Colonic mucosa (tissue), 4 donors: Measurements from ENCODE around the gene PRELP. TPM values are rescaled to one million over a fixed set of nuclear protein-coding genes. Genes with fewer than 3 reads are reported as not detected.

Experiments used
- DNase-seq: peaks from one replicate; pipeline ENCODE4 v3.0.0-alpha.2; 2020
- H3K27ac ChIP-seq: fragments of 200-600 bp; one replicate; pipeline ENCODE4 v1.8.0; 2021
- H3K27me3 ChIP-seq: fragments of 200-600 bp; one replicate; pipeline ENCODE4 v1.8.0; 2021
- H3K36me3 ChIP-seq: fragments of 200-600 bp; one replicate; pipeline ENCODE4 v1.8.0; 2021
- H3K4me1 ChIP-seq: fragments of 200-600 bp; one replicate; pipeline ENCODE4 v1.8.0; 2021; ENCODE audit warnings: mild to moderate bottlenecking
- H3K4me3 ChIP-seq: fragments of 200-600 bp; one replicate; pipeline ENCODE4 v1.8.0; 2021
- H3K9ac ChIP-seq, 2 donors: one replicate each; pipeline ENCODE4 v1.7.0; 2013; ENCODE audit warnings: control low read depth in 2 of 2, low read depth in 2 of 2, low read length in 2 of 2
- H3K9me3 ChIP-seq: fragments of 200-600 bp; one replicate; pipeline ENCODE4 v1.8.0; 2021
- CTCF ChIP-seq: fragments of 200-600 bp; IDR thresholded peaks from one replicate; pipeline ENCODE4 v1.8.0; 2022; ENCODE audit warnings: antibody characterized with exemption, mild to moderate bottlenecking
- intact Hi-C: fragments of 100-400 bp; cut with DNase I; formaldehyde crosslinking; loops from one replicate; pipeline ENCODE4 v1.14.1; 2022
- total RNA-seq, 2 donors: library from RNA; stranded (reverse); fragmentation: NEBNext Ultra II Directional in 1 of 2; extraction: Animal tissue kit (Norgen Biotek cat#: 25700) in 1 of 2; gene quantifications; one replicate each; pipeline ENCODE4 v1.2.1, GENCODE V29; 2021
- donor health status: healthy.
- donor health status: DM: no; HTN: no; CAD: no.
- donor health status: DM: no; HTN: no; CAD: no.

PRELP gene
- total RNA-seq, 2 donors from 2014 or later: 2.4 to 9.3 TPM

GRCh38 chr1:203491664-203492063 lies 16.1 kb downstream of the PRELP start:
- no peak for DNase-seq
- Histone ChIP-seq H3K27me3 (no peaks in the 10 kb centered on the region), H3K36me3 (no peaks in the 10 kb centered on the region), H3K9ac (no peak overlapping the region), H3K4me1 (peaks cover 3% of the 10 kb centered on the region), H3K27ac (no peak overlapping the region), H3K4me3 (no peak overlapping the region), H3K9me3 (no peaks in the 10 kb centered on the region)
- intact Hi-C loops: no loop called here
- TF ChIP-seq CTCF: no peak

- Histone ChIP-seq H3K4me3 (no peak overlapping the region), H3K27ac (no peak overlapping the region), H3K36me3 (no peaks in the 10 kb centered on the region), H3K9me3 (no peaks in the 10 kb centered on the region), H3K4me1 (peaks cover 3% of the 10 kb centered on the region), H3K9ac (no peak overlapping the region), H3K27me3 (no peaks in the 10 kb centered on the region)
- intact Hi-C loops: no loop called here
- no peak for DNase-seq
- TF ChIP-seq CTCF: no peak
These were observed 16.6 kb downstream of the PRELP start for GRCh38 chr1:203492082-203492747.

- intact Hi-C loops: no loop called here
- TF ChIP-seq CTCF: no peak
- Histone ChIP-seq H3K27me3 (no peaks in the 10 kb centered on the region), H3K36me3 (no peaks in the 10 kb centered on the region), H3K4me3 (no peak overlapping the region), H3K9me3 (no peaks in the 10 kb centered on the region), H3K9ac (no peak overlapping the region), H3K27ac (no peak overlapping the region), H3K4me1 (peaks cover 3% of the 10 kb centered on the region)
- DNase-seq: no peak
These were observed 17.1 kb downstream of the PRELP start for GRCh38 chr1:203492748-203493130.

- no peak for TF ChIP-seq CTCF
- no peaks in the 10 kb centered on the region for H3K27me3 ChIP-seq
- no peak within 1 kb of the TSS for H3K4me3 ChIP-seq
- no peak within 1 kb of the TSS for H3K27ac ChIP-seq
- DNase-seq: no peak
- H3K36me3 ChIP-seq: no peaks in the 10 kb centered on the region
- intact Hi-C loops: no loop called here
- no peaks in the 10 kb centered on the region for H3K4me1 ChIP-seq
- no peaks in the 10 kb centered on the region for H3K9me3 ChIP-seq
- H3K9ac ChIP-seq: no peak within 1 kb of the TSS
These were observed 18.3 kb downstream of the PRELP start, which contains the start of gene OPTC for GRCh38 chr1:203493901-203494300. Gene OPTC, plus strand, starts transcription at chr1:203494153. Its CDS starts 1,853 bp downstream, at chr1:203496006.

GRCh38 chr1:203495845-203496244 lies 20.2 kb downstream of the PRELP start:
- no peak for TF ChIP-seq CTCF
- Histone ChIP-seq H3K27me3 (no peaks in the 10 kb centered on the region), H3K27ac (no peak overlapping the region), H3K9me3 (no peaks in the 10 kb centered on the region), H3K36me3 (no peaks in the 10 kb centered on the region), H3K4me1 (no peaks in the 10 kb centered on the region), H3K4me3 (no peak overlapping the region), H3K9ac (no peak overlapping the region)
- intact Hi-C loops: no loop called here
- no peak for DNase-seq
